Measurements from ENCODE around the gene FAM240A. TPM values are rescaled to one million over a fixed set of nuclear protein-coding genes. Genes with fewer than 3 reads are reported as not detected.

Gene FAM240A
- polyA plus RNA-seq, 1 donor, result 0.26 TPM

- DNase-seq, result peak; percentile 63
Measured at GRCh38 chr3:46628901-46629369, 16.6 kb downstream of the FAM240A start.

GRCh38 chr3:46629551-46630517, 17.5 kb downstream of the FAM240A start:
- DNase-seq, result peak; percentile 89

- no peak for DNase-seq
Measured at GRCh38 chr3:46632792-46633191, 20.5 kb downstream of the FAM240A start.

- no peak for DNase-seq
Measured at GRCh38 chr3:46634856-46635255, 22.5 kb downstream of the FAM240A start.

- DNase-seq, result no peak
Measured at GRCh38 chr3:46639221-46639620, 26.9 kb downstream of the FAM240A start.

- DNase-seq, result no peak
Measured at GRCh38 chr3:46640927-46641326, 28.6 kb downstream of the FAM240A start.

GRCh38 chr3:46642971-46643370, 30.6 kb downstream of the FAM240A start:
- DNase-seq, result no peak

GRCh38 chr3:46643701-46644100, 31.4 kb downstream of the FAM240A start:
- no peak for DNase-seq

GRCh38 chr3:46646700-46647099, 34.4 kb downstream of the FAM240A start:
- DNase-seq, result no peak

- no peak for DNase-seq
Measured at GRCh38 chr3:46648096-46648495, 35.8 kb downstream of the FAM240A start.

- DNase-seq, result no peak
Measured at GRCh38 chr3:46649436-46649835, 37.1 kb downstream of the FAM240A start.

GRCh38 chr3:46651084-46651483, 38.8 kb downstream of the FAM240A start:
- DNase-seq, result no peak

GRCh38 chr3:46655271-46655670, 42.9 kb downstream of the FAM240A start:
- DNase-seq, result no peak

- no peak for DNase-seq
Measured at GRCh38 chr3:46656778-46657556, 44.6 kb downstream of the FAM240A start.

- no peak for DNase-seq
Measured at GRCh38 chr3:46659285-46659684, 47.0 kb downstream of the FAM240A start.

GRCh38 chr3:46660003-46660402, 47.7 kb downstream of the FAM240A start:
- DNase-seq, result no peak

GRCh38 chr3:46660543-46661523, 48.5 kb downstream of the FAM240A start:
- no peak for DNase-seq

- no peak for DNase-seq
Measured at GRCh38 chr3:46661776-46662766, 49.7 kb downstream of the FAM240A start.

- DNase-seq, result peak; percentile 55
Measured at GRCh38 chr3:46662771-46663551, 50.6 kb downstream of the FAM240A start.

GRCh38 chr3:46663591-46664135, 51.3 kb downstream of the FAM240A start:
- peak; percentile 21 for DNase-seq
